Adrenal gland (tissue), 12 donors: Measurements from ENCODE around the gene TMEM270. TPM values are rescaled to one million over a fixed set of nuclear protein-coding genes. Genes with fewer than 3 reads are reported as not detected.
A peak's percentile ranks its signal among the peaks of the same experiment; 100 is the strongest.

Source experiments
- DNase-seq, 7 donors: peaks; one replicate each; pipeline ENCODE4 v3.0.0-alpha.2; 2019 to 2020
- H3K27ac ChIP-seq, 5 donors: fragments of 200-600 bp; sonication (generic) in 4 of 5; 1 replicate in 3 of 5; 2 replicates in 2 of 5; pipeline versions ENCODE4 v1.5.1 to v1.8.0; 2016 to 2020; ENCODE audit warnings: mild to moderate bottlenecking in 1 of 5
- H3K27me3 ChIP-seq: fragments of 200-600 bp; 2 replicates; pipeline ENCODE4 v1.8.0; 2021
- H3K36me3 ChIP-seq, 2 donors: fragments of 200-600 bp; replicated peaks in 1 of 2; 1 replicate in 1 of 2; 2 replicates in 1 of 2; pipeline versions ENCODE4 v1.5.1 to v1.8.0; 2018 to 2022
- H3K4me1 ChIP-seq, 2 donors: fragments of 200-600 bp; replicated peaks in 1 of 2; 1 replicate in 1 of 2; 2 replicates in 1 of 2; pipeline versions ENCODE4 v1.5.1 to v1.8.0; 2018 to 2021
- H3K4me3 ChIP-seq, 4 donors: fragments of 200-600 bp; sonication (generic) in 3 of 4; one replicate each; pipeline ENCODE4 v1.5.1; 2016 to 2018
- H3K9me3 ChIP-seq, 3 donors: fragments of 200-600 bp; sonication (generic) in 1 of 3; replicated peaks in 1 of 3; 1 replicate in 2 of 3; 2 replicates in 1 of 3; pipeline versions ENCODE4 v1.5.1 to v1.8.0; 2016 to 2021
- CTCF ChIP-seq, 6 experiments: fragments of 450-650 bp in 4 of 6; fragments of 200-600 bp in 2 of 6; sonication (generic) in 1 of 6; IDR thresholded peaks; 1 replicate in 5 of 6; 2 replicates in 1 of 6; pipeline versions ENCODE4 v1.5.1 to v1.8.0; 2016 to 2021; ENCODE audit warnings: antibody characterized with exemption in 6 of 6, mild to moderate bottlenecking in 2 of 6, moderate library complexity in 1 of 6
- POLR2A ChIP-seq, 2 donors: fragments of 450-650 bp; IDR thresholded peaks; one replicate each; pipeline ENCODE4 v1.6.1; 2017; ENCODE audit warnings: antibody characterized with exemption in 2 of 2, mild to moderate bottlenecking in 2 of 2, moderate library complexity in 1 of 2
- WGBS, 4 donors: extraction: QIAGEN DNeasy Blood & Tissue Kit in 2 of 4; methylation state at CpG; one replicate each; pipeline versions ENCODE4 v1.1.5 to v1.1.7; 2013 to 2017; 5-methylcytosine and 5-hydroxymethylcytosine counted together
- intact Hi-C, 2 donors: fragments of 100-400 bp; cut with DNase I; formaldehyde crosslinking; loops; one replicate each; pipeline versions ENCODE4 v1.14.1 to v1.15.0; 2022 to 2023
- polyA plus RNA-seq, 3 donors: library from polyadenylated mRNA; stranded (reverse); fragments of 200-250 nt in 2 of 3; fragments of 350-450 nt in 1 of 3; fragmentation: Illumina TruSeq in 1 of 3; extraction: RNeasy Lipid Tissue Mini Kit (QIAGEN cat#74804) in 1 of 3; gene quantifications; one replicate each; pipeline ENCODE4 v1.2.3, GENCODE V29; 2013 to 2014
- total RNA-seq, 9 donors: library from RNA; depleted of rRNA in 4 of 9; stranded (reverse); fragments of >200 nt in 4 of 9; fragments of 120-200 nt in 1 of 9; fragmentation: NEBNext Ultra II Directional in 1 of 9; extraction: Animal tissue kit (Norgen Biotek cat#: 25700) in 1 of 9; gene quantifications; one replicate each; pipeline versions ENCODE4 v1.1.0 to v1.2.4, GENCODE V29; 2013 to 2023
- donor health status: healthy with polysubstance abuse.
- donor health status: Bipolar disorder and iron deficiency.
- donor health status: DM: yes; HTN: yes; CAD: no.
- donor health status: DM: no; HTN: no; CAD: no.
- donor health status: DM: no; HTN: no; CAD: no.
- donor health status: DM: yes; HTN: yes; CAD: no.

TMEM270 gene
- total and polyA plus RNA-seq, 12 donors: 0.20 to 0.56 TPM; not detected in 10

- Histone ChIP-seq H3K4me3 (no peak overlapping the region), H3K27ac (no peak overlapping the region), H3K4me1 (peaks cover 0 to 5% of the 10 kb centered on the region in 2 donors), H3K36me3 (no peaks in the 10 kb centered on the region), H3K9me3 (no peaks in the 10 kb centered on the region), H3K27me3 (no peaks in the 10 kb centered on the region)
- 79 to 86% (median 80%) methylated on average over 16 of the region's 16 CpGs for WGBS, 4 donors
- TF ChIP-seq CTCF (IDR thresholded peaks at IDR 0.05): no peak
- TF ChIP-seq POLR2A (IDR thresholded peaks at IDR 0.05): no peak
- intact Hi-C loops: no loop called here
- no peak for DNase-seq
These were observed 29.7 kb downstream of the TMEM270 start for GRCh38 chr7:73890555-73891147.

GRCh38 chr7:73891178-73891885, 30.4 kb downstream of the TMEM270 start:
- H3K27ac ChIP-seq: peak overlapping the region in 1 of 5 donors; percentile 34
- H3K36me3 ChIP-seq: no peaks in the 10 kb centered on the region
- intact Hi-C loops: no loop called here
- no peaks in the 10 kb centered on the region for H3K9me3 ChIP-seq
- peaks cover 0 to 5% of the 10 kb centered on the region in 2 donors for H3K4me1 ChIP-seq
- DNase-seq: no peak
- H3K27me3 ChIP-seq: no peaks in the 10 kb centered on the region
- WGBS, 4 donors: 78 to 85% (median 80%) methylated on average over 12 to 16 of the region's 16 CpGs
- TF ChIP-seq POLR2A (IDR thresholded peaks at IDR 0.05) (no peak), CTCF (IDR thresholded peaks at IDR 0.05) (no peak)
- no peak overlapping the region for H3K4me3 ChIP-seq

GRCh38 chr7:73892003-73892999, 31.3 kb downstream of the TMEM270 start:
- no peak for TF ChIP-seq POLR2A (IDR thresholded peaks at IDR 0.05)
- no peak for TF ChIP-seq CTCF (IDR thresholded peaks at IDR 0.05)
- H3K4me3 ChIP-seq: no peak overlapping the region
- H3K27me3 ChIP-seq: no peaks in the 10 kb centered on the region
- no peak overlapping the region for H3K27ac ChIP-seq
- intact Hi-C loops: no loop called here
- H3K4me1 ChIP-seq: no peaks in the 10 kb centered on the region
- no peaks in the 10 kb centered on the region for H3K36me3 ChIP-seq
- H3K9me3 ChIP-seq: no peaks in the 10 kb centered on the region
- 48 to 55% (median 52%) methylated on average over 11 of the region's 11 CpGs for WGBS, 4 donors
- peak in 2 of 7 donors; percentile 43 to 45 for DNase-seq
